ENCODE measurements around the gene ITIH2.
"Not testable (repeated sequence)": the region's sequence is repeated elsewhere in the genome, so short reads cannot be mapped to it uniquely, and the experiment has no call there.

ITIH2 gene

GRCh38 chr10:7697426-7697825 lies 5.7 kb upstream of the ITIH2 start:
- no peak for DNase-seq (ENCODE audit: low read depth)

GRCh38 chr10:7700577-7701125 lies 2.5 kb upstream of the ITIH2 start:
- DNase-seq (ENCODE audit: low read depth), result no peak

- no peak for DNase-seq (ENCODE audit: low read depth)
These were observed 1.9 kb upstream of the ITIH2 start for GRCh38 chr10:7701158-7701742.

GRCh38 chr10:7702288-7702812 lies 766 bp upstream of the ITIH2 start:
- no peak for DNase-seq (ENCODE audit: low read depth)

GRCh38 chr10:7704071-7705016 lies 1.2 kb downstream of the ITIH2 start:
- no peak for DNase-seq (ENCODE audit: low read depth)

- no peak for DNase-seq (ENCODE audit: low read depth)
These were observed 2.2 kb downstream of the ITIH2 start for GRCh38 chr10:7705341-7705740.

GRCh38 chr10:7706534-7707073 lies 3.5 kb downstream of the ITIH2 start:
- no peak for DNase-seq (ENCODE audit: low read depth)

GRCh38 chr10:7707102-7707501 lies 4.0 kb downstream of the ITIH2 start:
- DNase-seq (ENCODE audit: low read depth), result no peak

GRCh38 chr10:7707858-7708622 lies 4.9 kb downstream of the ITIH2 start:
- no peak for DNase-seq (ENCODE audit: low read depth)

- DNase-seq (ENCODE audit: low read depth), result no peak
These were observed 5.7 kb downstream of the ITIH2 start for GRCh38 chr10:7708832-7709231.

GRCh38 chr10:7710446-7710845 lies 7.3 kb downstream of the ITIH2 start:
- DNase-seq (ENCODE audit: low read depth), result no peak

- not testable (repeated sequence) for DNase-seq (ENCODE audit: low read depth)
These were observed 8.0 kb downstream of the ITIH2 start for GRCh38 chr10:7711075-7711474.

- DNase-seq (ENCODE audit: low read depth), result no peak
These were observed 12.4 kb downstream of the ITIH2 start for GRCh38 chr10:7715515-7715914.

- no peak for DNase-seq (ENCODE audit: low read depth)
These were observed 14.7 kb downstream of the ITIH2 start for GRCh38 chr10:7717767-7718166.

- DNase-seq (ENCODE audit: low read depth), result no peak
These were observed 15.6 kb downstream of the ITIH2 start for GRCh38 chr10:7718685-7719084.

- no peak for DNase-seq (ENCODE audit: low read depth)
These were observed 17.4 kb downstream of the ITIH2 start for GRCh38 chr10:7720478-7720877.

- DNase-seq (ENCODE audit: low read depth), result no peak
These were observed 19.9 kb downstream of the ITIH2 start for GRCh38 chr10:7722927-7723529.

- no peak for DNase-seq (ENCODE audit: low read depth)
These were observed 31.7 kb downstream of the ITIH2 start for GRCh38 chr10:7734821-7735220.

- DNase-seq (ENCODE audit: low read depth), result no peak
These were observed 35.7 kb downstream of the ITIH2 start for GRCh38 chr10:7738536-7739407.

GRCh38 chr10:7744307-7744706 lies 41.2 kb downstream of the ITIH2 start:
- DNase-seq (ENCODE audit: low read depth), result no peak

Data from activated gamma-delta T cell treated with anti-CD3 and anti-CD28 coated beads, Interleukin-2, amount 50 U/mL, for 16 hours (primary cell).